Measurements from ENCODE around the gene CDKL5.

The CDKL5 gene

GRCh38 chrX:18702362-18703195 lies 277.2 kb downstream of the CDKL5 start:
- DNase-seq = no peak

Measured in activated CD4-positive, alpha-beta T cell treated with anti-CD3 and anti-CD28 coated beads for 4 hours (primary cell).